Activated naive CD4-positive, alpha-beta T cell treated with anti-CD3 and anti-CD28 coated beads, Interleukin-2, amount 10 ng/mL, durations not matched to agents 7 days and 5 days (primary cell): ENCODE measurements around the gene SLC7A9.
"Not testable (repeated sequence)": the region's sequence is repeated elsewhere in the genome, so short reads cannot be mapped to it uniquely, and the experiment has no call there.

ENCODE experiments used
- CTCF ChIA-PET: fragments of 350-600 bp; sonication (Branson Sonifier 250); formaldehyde crosslinking; loops from one replicate; lab custom pipeline; 2021; ENCODE audit warnings: antibody characterized with exemption; lab: Charles Lee
- DNase-seq: peaks from one replicate; pipeline ENCODE4 v3.0.0-alpha.2; 2020
- H3K27ac Mint-ChIP-seq: one replicate; pipeline ENCODE4 v1.8.0; 2021; ENCODE audit warnings: mild to moderate bottlenecking, moderate library complexity, mixed read lengths
- H3K27me3 Mint-ChIP-seq: one replicate; pipeline ENCODE4 v1.8.0; 2021; ENCODE audit warnings: mild to moderate bottlenecking, mixed read lengths
- H3K36me3 Mint-ChIP-seq: one replicate; pipeline ENCODE4 v1.8.0; 2021; ENCODE audit warnings: mixed read lengths
- H3K4me1 Mint-ChIP-seq: one replicate; pipeline ENCODE4 v1.8.0; 2021; ENCODE audit warnings: mixed read lengths
- H3K4me3 Mint-ChIP-seq: one replicate; pipeline ENCODE4 v1.8.0; 2021; ENCODE audit warnings: mild to moderate bottlenecking, moderate library complexity, mixed read lengths
- H3K9me3 Mint-ChIP-seq: one replicate; pipeline ENCODE4 v1.8.0; 2021; ENCODE audit warnings: mixed read lengths

The SLC7A9 gene

GRCh38 chr19:32800191-32800590, 69.4 kb downstream of the SLC7A9 start:
- peaks cover 35% of the 10 kb centered on the region for H3K4me1 Mint-ChIP-seq
- DNase-seq: no peak
- no peaks in the 10 kb centered on the region for H3K9me3 Mint-ChIP-seq
- H3K27ac Mint-ChIP-seq: no peak overlapping the region
- CTCF ChIA-PET: no interaction called here
- no peak overlapping the region for H3K4me3 Mint-ChIP-seq
- no peaks in the 10 kb centered on the region for H3K36me3 Mint-ChIP-seq
- H3K27me3 Mint-ChIP-seq: peaks cover 4% of the 10 kb centered on the region

GRCh38 chr19:32798201-32798600, 71.4 kb downstream of the SLC7A9 start:
- DNase-seq: no peak
- Mint-ChIP-seq H3K4me1 (peaks cover 52% of the 10 kb centered on the region), H3K4me3 (no peak overlapping the region), H3K27ac (no peak overlapping the region), H3K9me3 (no peaks in the 10 kb centered on the region), H3K27me3 (peaks cover 4% of the 10 kb centered on the region), H3K36me3 (no peaks in the 10 kb centered on the region)
- CTCF ChIA-PET: no interaction called here

GRCh38 chr19:32789429-32789828, 80.1 kb downstream of the SLC7A9 start:
- Mint-ChIP-seq H3K9me3 (peaks cover 7% of the 10 kb centered on the region), H3K4me1 (peaks cover 47% of the 10 kb centered on the region), H3K27me3 (peaks cover 4% of the 10 kb centered on the region), H3K27ac (no peak overlapping the region), H3K36me3 (peaks cover 7% of the 10 kb centered on the region), H3K4me3 (no peak overlapping the region)
- no peak for DNase-seq
- CTCF ChIA-PET: no interaction called here

GRCh38 chr19:32787895-32788294, 81.7 kb downstream of the SLC7A9 start:
- H3K9me3 Mint-ChIP-seq, CTCF ChIA-PET, H3K36me3 Mint-ChIP-seq, H3K4me3 Mint-ChIP-seq, DNase-seq, H3K27ac Mint-ChIP-seq: not testable (repeated sequence)
- peaks cover 34% of the 10 kb centered on the region for H3K4me1 Mint-ChIP-seq
- H3K27me3 Mint-ChIP-seq: peaks cover 14% of the 10 kb centered on the region

GRCh38 chr19:32787161-32787813, 82.3 kb downstream of the SLC7A9 start:
- H3K9me3 Mint-ChIP-seq, H3K36me3 Mint-ChIP-seq, H3K4me3 Mint-ChIP-seq, CTCF ChIA-PET: not testable (repeated sequence)
- DNase-seq: peak; percentile 36
- H3K27ac Mint-ChIP-seq: peak overlapping the region; percentile 2
- H3K4me1 Mint-ChIP-seq: peaks cover 28% of the 10 kb centered on the region
- peaks cover 14% of the 10 kb centered on the region for H3K27me3 Mint-ChIP-seq

- Mint-ChIP-seq H3K4me1 (peaks cover 15% of the 10 kb centered on the region), H3K9me3 (peaks cover 16% of the 10 kb centered on the region)
- H3K27me3 Mint-ChIP-seq, CTCF ChIA-PET, H3K27ac Mint-ChIP-seq, DNase-seq, H3K36me3 Mint-ChIP-seq, H3K4me3 Mint-ChIP-seq: not testable (repeated sequence)
These were observed 87.5 kb downstream of the SLC7A9 start for GRCh38 chr19:32782089-32782488.

- Mint-ChIP-seq H3K27ac (no peak overlapping the region), H3K9me3 (peaks cover 13% of the 10 kb centered on the region), H3K4me3 (no peak overlapping the region), H3K4me1 (peaks cover 7% of the 10 kb centered on the region), H3K27me3 (peaks cover 9% of the 10 kb centered on the region), H3K36me3 (no peaks in the 10 kb centered on the region)
- DNase-seq: no peak
- CTCF ChIA-PET: no interaction called here
These were observed 88.3 kb downstream of the SLC7A9 start for GRCh38 chr19:32781280-32781679.
